B cell (primary cell): ENCODE data around the gene TBCD. TPM values are rescaled to one million over a fixed set of nuclear protein-coding genes. Genes with fewer than 3 reads are reported as not detected.

ENCODE experiments used
- ATAC-seq: fragments of 200-7000 bp; cut with Tn5 transposase; one replicate; pipeline ENCODE4 v1.10.0; 2021; ENCODE audit warnings: low read depth, mild to moderate bottlenecking, moderate number of reproducible peaks, moderate library complexity
- CTCF ChIA-PET: fragments of 350-600 bp; sonication (Branson Sonifier 250); formaldehyde crosslinking; loops from one replicate; lab custom pipeline; 2021; ENCODE audit warnings: antibody characterized with exemption, inconsistent platforms; lab: Charles Lee
- POLR2A ChIA-PET: fragments of 350-600 bp; sonication (Branson Sonifier 250); formaldehyde crosslinking; loops from one replicate; lab custom pipeline; 2021; ENCODE audit warnings: antibody characterized with exemption; lab: Charles Lee
- DNase-seq: peaks from one replicate; pipeline ENCODE4 v3.0.0; 2013
- H2AFZ ChIP-seq: 2 replicates; pipeline ENCODE4 v1.6.1; 2012; ENCODE audit warnings: mild to moderate bottlenecking, low read depth, low read length; ENCODE audit not compliant: insufficient read depth, poor library complexity, severe bottlenecking
- H3K27ac ChIP-seq, 2 donors: 1 replicate in 1 of 2; 2 replicates in 1 of 2; pipeline ENCODE4 v1.5.1; 2012 to 2013; ENCODE audit warnings: low read length in 2 of 2, mild to moderate bottlenecking in 2 of 2, moderate library complexity in 1 of 2
- H3K27me3 ChIP-seq, 4 experiments: fragments of 200-600 bp in 1 of 4; sonication (generic) in 1 of 4; replicated peaks in 1 of 4; 1 replicate in 2 of 4; 2 replicates in 2 of 4; pipeline versions ENCODE4 v1.6.1 to v1.7.0; 2013 to 2016; ENCODE audit warnings: low read length in 3 of 4, mild to moderate bottlenecking in 2 of 4, mixed read lengths in 1 of 4, moderate library complexity in 1 of 4; ENCODE audit not compliant: insufficient read depth in 4 of 4, control insufficient read depth in 3 of 4; ENCODE audit errors: control extremely low read depth in 1 of 4
- H3K36me3 ChIP-seq, 2 experiments: replicated peaks in 1 of 2; 1 replicate in 1 of 2; 2 replicates in 1 of 2; pipeline versions ENCODE4 v1.6.1 to v1.7.1; 2013; ENCODE audit warnings: low read length in 1 of 2; ENCODE audit not compliant: insufficient read depth in 2 of 2, control insufficient read depth in 1 of 2; ENCODE audit errors: control extremely low read depth in 1 of 2, extremely low read depth in 1 of 2
- H3K4me1 ChIP-seq, 2 donors: fragments of 200-600 bp in 1 of 2; sonication (generic) in 1 of 2; 1 replicate in 1 of 2; 2 replicates in 1 of 2; pipeline versions ENCODE4 v1.5.1 to v1.6.1; 2013 to 2017; ENCODE audit warnings: low read length in 2 of 2; ENCODE audit not compliant: control insufficient read depth in 2 of 2, insufficient read depth in 2 of 2
- H3K4me2 ChIP-seq: replicated peaks from 2 replicates; pipeline ENCODE3; 2012; ENCODE audit warnings: mild to moderate bottlenecking, low read depth, low read length; ENCODE audit not compliant: poor library complexity, severe bottlenecking
- H3K4me3 ChIP-seq, 5 experiments: fragments of 200-600 bp in 1 of 5; sonication (generic) in 1 of 5; 1 replicate in 3 of 5; 2 replicates in 2 of 5; pipeline versions ENCODE4 v1.5.1 to v1.7.0; 2011 to 2016; ENCODE audit warnings: low read length in 4 of 5, mild to moderate bottlenecking in 4 of 5, low read depth in 2 of 5, control low read depth in 1 of 5, moderate library complexity in 1 of 5; ENCODE audit not compliant: insufficient read depth in 1 of 5; ENCODE audit errors: control extremely low read depth in 1 of 5, extremely low read depth in 1 of 5
- H3K79me2 ChIP-seq: fragments of 200-600 bp; sonication (generic); one replicate; pipeline ENCODE4 v1.6.0; 2016; ENCODE audit warnings: low read length; ENCODE audit not compliant: control insufficient read depth, insufficient read depth
- H3K9ac ChIP-seq: fragments of 200-600 bp; sonication (generic); 2 replicates; pipeline ENCODE4 v1.6.1; 2017; ENCODE audit warnings: mild to moderate bottlenecking, low read length, moderate library complexity
- H3K9me3 ChIP-seq, 3 donors: one replicate each; pipeline versions ENCODE4 v1.6.1 to v1.7.1; 2013; ENCODE audit warnings: low read length in 2 of 3; ENCODE audit not compliant: control insufficient read depth in 2 of 3, insufficient read depth in 1 of 3; ENCODE audit errors: control extremely low read depth in 1 of 3
- H4K20me1 ChIP-seq: 2 replicates; pipeline ENCODE4 v1.6.0; 2012; ENCODE audit warnings: mild to moderate bottlenecking, low read length; ENCODE audit not compliant: insufficient read depth, control insufficient read depth, poor library complexity, severe bottlenecking
- H3K27ac Mint-ChIP-seq: one replicate; pipeline ENCODE4 v1.8.0; 2021; ENCODE audit warnings: mixed read lengths
- H3K27me3 Mint-ChIP-seq: one replicate; pipeline ENCODE4 v1.8.0; 2021; ENCODE audit warnings: mixed read lengths
- H3K4me1 Mint-ChIP-seq: one replicate; pipeline ENCODE4 v1.8.0; 2021; ENCODE audit warnings: mixed read lengths
- H3K4me3 Mint-ChIP-seq: one replicate; pipeline ENCODE4 v1.8.0; 2021; ENCODE audit warnings: mixed read lengths
- H3K9me3 Mint-ChIP-seq: one replicate; pipeline ENCODE4 v1.8.0; 2022; ENCODE audit warnings: mixed read lengths; ENCODE audit not compliant: insufficient read depth
- CTCF ChIP-seq: fragments of 200-600 bp; IDR thresholded peaks from one replicate; pipeline ENCODE4 v1.8.0; 2022; ENCODE audit warnings: antibody characterized with exemption, mild to moderate bottlenecking
- EZH2 ChIP-seq: IDR thresholded peaks from 2 replicates; pipeline ENCODE4 v1.6.1; 2012; ENCODE audit warnings: borderline replicate concordance, low read depth, mild to moderate bottlenecking, moderate library complexity, low read length; ENCODE audit not compliant: insufficient read depth, poor library complexity, severe bottlenecking
- WGBS: methylation state at CpG from one replicate; pipeline ENCODE4 v1.1.5; 2013; ENCODE audit warnings: missing lambda C conversion rate; ENCODE audit not compliant: insufficient coverage; 5-methylcytosine and 5-hydroxymethylcytosine counted together
- intact Hi-C: fragments of 100-400 bp; cut with micrococcal nuclease; formaldehyde crosslinking; loops from one replicate; pipeline ENCODE4 v1.10.0; 2022
- polyA plus RNA-seq: library from polyadenylated mRNA; depleted of rRNA; stranded (reverse); fragments of >200 nt; gene quantifications from 2 replicates; pipeline ENCODE4 v1.2.3, GENCODE V29; 2012
- total RNA-seq, 2 donors: library from RNA; stranded (reverse); fragments of 120-200 nt in 1 of 2; gene quantifications; 1 replicate in 1 of 2; 2 replicates in 1 of 2; pipeline versions ENCODE4 v1.2.3 to v1.2.4, GENCODE V29; 2013 to 2022

Gene TBCD
- total and polyA plus RNA-seq, 2 donors (not counting 1 experiment from before 2014, with no cell fraction given) = 60.8 to 101 TPM

GRCh38 chr17:82948957-82949356 lies 197.1 kb downstream of the TBCD start:
- H3K27me3 ChIP-seq = no peaks in the 10 kb centered on the region
- H3K9me3 Mint-ChIP-seq = peaks cover 26% of the 10 kb centered on the region
- no peaks in the 10 kb centered on the region for H4K20me1 ChIP-seq
- intact Hi-C loops = no loop called here
- H3K4me2 ChIP-seq = no peak overlapping the region
- no peak for ATAC-seq
- no peak overlapping the region for H3K4me3 ChIP-seq
- no peak overlapping the region for H2AFZ ChIP-seq
- no peaks in the 10 kb centered on the region for H3K36me3 ChIP-seq
- TF ChIP-seq EZH2 (no peak), CTCF (no peak)
- CTCF ChIA-PET = no interaction called here
- H3K4me3 Mint-ChIP-seq = no peak overlapping the region
- POLR2A ChIA-PET = no interaction called here
- no peaks in the 10 kb centered on the region for H3K79me2 ChIP-seq
- WGBS = no CpG with 5 or more reads among the region's 5 CpGs
- no peaks in the 10 kb centered on the region for H3K27me3 Mint-ChIP-seq
- DNase-seq = no peak
- H3K27ac ChIP-seq = no peak overlapping the region
- H3K27ac Mint-ChIP-seq = no peak overlapping the region
- no peak overlapping the region for H3K9ac ChIP-seq
- H3K4me1 ChIP-seq = no peaks in the 10 kb centered on the region
- no peaks in the 10 kb centered on the region for H3K4me1 Mint-ChIP-seq
- peaks cover 3 to 40% (median 24%) of the 10 kb centered on the region in 3 donors for H3K9me3 ChIP-seq

DNA sequence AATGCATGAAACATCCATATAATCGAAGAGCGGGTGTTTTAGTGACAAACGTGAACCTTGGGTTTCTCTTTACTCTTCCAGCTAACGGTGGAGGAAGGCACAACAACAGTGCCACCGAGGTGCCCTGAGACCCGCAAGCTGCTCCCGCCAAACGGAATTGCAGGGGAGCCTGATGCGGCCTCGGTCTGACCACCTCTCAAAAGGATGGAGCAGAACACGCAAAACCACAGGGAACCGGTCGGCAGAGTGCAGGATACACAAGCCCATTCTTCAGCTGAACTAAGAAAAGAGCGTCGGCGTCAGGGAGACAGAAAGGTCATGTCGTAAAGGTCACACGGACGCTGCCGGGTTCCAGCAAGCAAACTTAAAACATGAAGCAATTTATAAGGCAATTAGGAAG lies 197.5 kb downstream of the TBCD start:
- WGBS = 96% methylated on average over 17 of the region's 20 CpGs
- no peak overlapping the region for H3K27ac ChIP-seq
- Mint-ChIP-seq H3K9me3 (peaks cover 26% of the 10 kb centered on the region), H3K4me3 (no peak overlapping the region), H3K27me3 (no peaks in the 10 kb centered on the region), H3K27ac (no peak overlapping the region), H3K4me1 (no peaks in the 10 kb centered on the region)
- H3K27me3 ChIP-seq = no peaks in the 10 kb centered on the region
- H4K20me1 ChIP-seq = no peaks in the 10 kb centered on the region
- no peak overlapping the region for H3K4me3 ChIP-seq
- TF ChIP-seq EZH2 (no peak), CTCF (no peak)
- ChIA-PET POLR2A (no interaction called here), CTCF (no interaction called here)
- no peaks in the 10 kb centered on the region for H3K36me3 ChIP-seq
- no peak for DNase-seq
- H3K4me1 ChIP-seq = no peaks in the 10 kb centered on the region
- no peaks in the 10 kb centered on the region for H3K79me2 ChIP-seq
- intact Hi-C loops = no loop called here
- no peak overlapping the region for H3K4me2 ChIP-seq
- no peak for ATAC-seq
- H3K9ac ChIP-seq = no peak overlapping the region
- H3K9me3 ChIP-seq = peaks cover 3 to 36% (median 20%) of the 10 kb centered on the region in 3 donors
- no peak overlapping the region for H2AFZ ChIP-seq
